ENCODE results near the gene MAGI1.

DNA sequence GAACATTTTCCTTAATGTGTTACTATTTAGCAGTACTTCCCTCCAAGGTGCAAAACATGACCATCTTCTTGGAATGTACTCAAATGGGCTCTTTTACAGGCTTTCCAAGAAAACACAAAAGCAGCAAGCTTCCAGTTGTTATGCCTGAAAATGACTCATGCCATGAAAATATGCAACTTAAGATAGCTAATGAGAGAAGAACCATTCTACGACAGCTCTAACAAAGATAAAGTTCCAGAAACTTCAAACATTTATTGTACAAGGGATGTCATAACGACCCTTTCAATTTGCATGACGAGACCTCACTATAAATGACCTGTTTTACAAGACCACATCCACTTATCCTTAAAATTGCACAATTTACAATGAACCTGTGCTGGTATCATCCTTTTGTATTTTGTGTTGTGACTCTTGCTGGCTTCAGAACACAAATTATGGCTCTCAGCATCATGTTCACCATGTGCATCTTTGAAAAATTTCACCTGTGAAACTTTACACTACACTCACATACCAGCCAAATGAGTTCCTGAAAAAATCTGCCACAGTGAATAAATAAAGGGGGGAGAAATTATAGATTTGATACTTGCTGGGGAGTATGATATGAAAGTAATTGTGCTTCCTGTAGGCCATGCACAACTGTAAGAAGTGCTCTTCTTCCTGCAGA is 433.7 kb downstream of the MAGI1 start:
- TF ChIP-seq, protein P1, sequence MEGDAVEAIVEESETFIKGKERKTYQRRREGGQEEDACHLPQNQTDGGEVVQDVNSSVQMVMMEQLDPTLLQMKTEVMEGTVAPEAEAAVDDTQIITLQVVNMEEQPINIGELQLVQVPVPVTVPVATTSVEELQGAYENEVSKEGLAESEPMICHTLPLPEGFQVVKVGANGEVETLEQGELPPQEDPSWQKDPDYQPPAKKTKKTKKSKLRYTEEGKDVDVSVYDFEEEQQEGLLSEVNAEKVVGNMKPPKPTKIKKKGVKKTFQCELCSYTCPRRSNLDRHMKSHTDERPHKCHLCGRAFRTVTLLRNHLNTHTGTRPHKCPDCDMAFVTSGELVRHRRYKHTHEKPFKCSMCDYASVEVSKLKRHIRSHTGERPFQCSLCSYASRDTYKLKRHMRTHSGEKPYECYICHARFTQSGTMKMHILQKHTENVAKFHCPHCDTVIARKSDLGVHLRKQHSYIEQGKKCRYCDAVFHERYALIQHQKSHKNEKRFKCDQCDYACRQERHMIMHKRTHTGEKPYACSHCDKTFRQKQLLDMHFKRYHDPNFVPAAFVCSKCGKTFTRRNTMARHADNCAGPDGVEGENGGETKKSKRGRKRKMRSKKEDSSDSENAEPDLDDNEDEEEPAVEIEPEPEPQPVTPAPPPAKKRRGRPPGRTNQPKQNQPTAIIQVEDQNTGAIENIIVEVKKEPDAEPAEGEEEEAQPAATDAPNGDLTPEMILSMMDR (conservative IDR thresholded peaks at IDR 0.05), result no peak
- TF ChIP-seq ZFX (IDR thresholded peaks at IDR 0.05), result no peak

Data from C4-2B (cell line).